GM12873 (cell line): ENCODE measurements around the gene TAF11L12.
A peak's percentile ranks its signal among the peaks of the same experiment; 100 is the strongest.
"Not testable (repeated sequence)": the region's sequence is repeated elsewhere in the genome, so short reads cannot be mapped to it uniquely, and the experiment has no call there.

Experiments used
- TF ChIP-seq, protein P1 (sequence below): IDR thresholded peaks from 2 replicates; pipeline ENCODE4 v1.5.1; 2012; ENCODE audit warnings: low read depth, mild to moderate bottlenecking, moderate library complexity, low read length, control low read depth; ENCODE audit not compliant: insufficient read depth; ENCODE audit errors: missing control alignments

The TAF11L12 gene

DNA sequence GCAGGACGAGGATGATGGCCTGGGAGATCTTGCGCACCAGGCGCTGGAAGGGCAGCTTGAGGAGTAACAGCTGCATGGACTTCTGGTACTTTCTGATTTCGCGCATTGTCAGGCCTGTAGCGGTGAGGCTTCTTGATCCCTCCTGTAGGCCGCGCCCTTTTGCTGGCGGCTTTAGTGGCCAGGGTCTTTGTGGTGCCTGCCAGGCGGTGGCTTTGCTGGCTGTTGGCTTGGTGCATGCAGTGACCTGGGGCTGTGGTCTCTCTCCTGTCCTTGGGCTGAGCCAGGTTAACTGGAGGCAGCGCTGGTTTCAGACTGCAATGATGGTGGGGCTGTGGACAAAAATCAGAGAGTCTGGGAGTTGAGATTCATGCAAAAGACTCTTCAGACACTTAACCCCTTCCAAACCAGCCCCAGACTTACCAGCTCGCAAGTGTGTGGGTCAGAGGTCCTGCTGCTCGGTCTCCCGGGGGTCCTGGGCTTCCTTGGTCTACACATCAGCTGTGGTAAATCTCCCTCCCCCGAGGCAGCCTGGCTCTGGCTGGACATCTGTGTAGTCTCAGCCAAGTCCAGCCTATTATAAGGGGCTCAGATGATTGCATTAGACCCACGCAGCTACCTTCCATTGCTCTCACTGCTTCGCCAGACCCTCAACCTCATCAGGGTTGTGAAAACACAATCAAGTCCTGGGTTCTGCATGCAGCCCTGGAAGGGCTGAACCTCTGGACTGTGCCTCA is 4.8 kb downstream of the TAF11L12 start:
- TF ChIP-seq, protein P1, sequence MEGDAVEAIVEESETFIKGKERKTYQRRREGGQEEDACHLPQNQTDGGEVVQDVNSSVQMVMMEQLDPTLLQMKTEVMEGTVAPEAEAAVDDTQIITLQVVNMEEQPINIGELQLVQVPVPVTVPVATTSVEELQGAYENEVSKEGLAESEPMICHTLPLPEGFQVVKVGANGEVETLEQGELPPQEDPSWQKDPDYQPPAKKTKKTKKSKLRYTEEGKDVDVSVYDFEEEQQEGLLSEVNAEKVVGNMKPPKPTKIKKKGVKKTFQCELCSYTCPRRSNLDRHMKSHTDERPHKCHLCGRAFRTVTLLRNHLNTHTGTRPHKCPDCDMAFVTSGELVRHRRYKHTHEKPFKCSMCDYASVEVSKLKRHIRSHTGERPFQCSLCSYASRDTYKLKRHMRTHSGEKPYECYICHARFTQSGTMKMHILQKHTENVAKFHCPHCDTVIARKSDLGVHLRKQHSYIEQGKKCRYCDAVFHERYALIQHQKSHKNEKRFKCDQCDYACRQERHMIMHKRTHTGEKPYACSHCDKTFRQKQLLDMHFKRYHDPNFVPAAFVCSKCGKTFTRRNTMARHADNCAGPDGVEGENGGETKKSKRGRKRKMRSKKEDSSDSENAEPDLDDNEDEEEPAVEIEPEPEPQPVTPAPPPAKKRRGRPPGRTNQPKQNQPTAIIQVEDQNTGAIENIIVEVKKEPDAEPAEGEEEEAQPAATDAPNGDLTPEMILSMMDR = no peak

DNA sequence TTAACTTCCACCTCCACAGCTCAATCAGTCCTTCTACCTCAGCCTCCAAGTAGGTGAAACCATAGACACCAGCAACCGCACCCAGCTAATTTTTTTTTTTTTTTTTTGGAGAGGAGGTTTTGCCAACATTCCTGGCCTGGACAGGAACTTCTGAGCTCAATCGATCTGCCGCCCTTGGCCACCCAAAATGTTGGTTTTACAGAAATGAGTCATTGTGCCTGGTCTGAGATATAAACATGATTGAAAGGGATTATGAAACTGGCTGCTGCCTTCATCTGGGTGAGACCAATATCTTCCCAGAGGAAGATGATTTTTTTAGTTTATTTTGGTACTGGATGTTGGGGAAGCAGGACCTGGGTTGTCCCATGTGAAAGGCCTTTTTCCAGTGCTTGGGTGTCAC is 9.2 kb downstream of the TAF11L12 start:
- TF ChIP-seq, protein P1 = no peak

DNA sequence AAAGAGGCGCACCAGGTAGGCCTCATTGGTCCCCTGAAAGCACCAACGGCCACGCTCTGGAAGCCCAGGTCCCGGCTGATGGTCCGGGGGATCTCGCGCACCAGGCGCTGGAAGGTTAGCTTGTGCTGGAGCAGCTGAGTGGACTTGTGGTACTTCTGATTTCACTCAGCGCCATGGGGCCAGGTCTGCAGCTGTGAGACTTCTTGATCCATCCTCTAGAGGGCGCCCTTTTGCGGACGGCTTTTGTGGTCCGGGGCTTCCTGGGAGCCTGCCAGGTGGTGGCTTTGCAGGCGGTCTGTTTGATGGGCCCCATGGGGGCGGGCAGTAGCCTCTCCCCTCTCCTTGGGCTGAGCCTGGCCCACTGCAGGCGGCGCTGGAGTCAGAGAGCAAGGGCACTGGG is 10.4 kb downstream of the TAF11L12 start:
- TF ChIP-seq, protein P1 = peak; percentile 11

DNA sequence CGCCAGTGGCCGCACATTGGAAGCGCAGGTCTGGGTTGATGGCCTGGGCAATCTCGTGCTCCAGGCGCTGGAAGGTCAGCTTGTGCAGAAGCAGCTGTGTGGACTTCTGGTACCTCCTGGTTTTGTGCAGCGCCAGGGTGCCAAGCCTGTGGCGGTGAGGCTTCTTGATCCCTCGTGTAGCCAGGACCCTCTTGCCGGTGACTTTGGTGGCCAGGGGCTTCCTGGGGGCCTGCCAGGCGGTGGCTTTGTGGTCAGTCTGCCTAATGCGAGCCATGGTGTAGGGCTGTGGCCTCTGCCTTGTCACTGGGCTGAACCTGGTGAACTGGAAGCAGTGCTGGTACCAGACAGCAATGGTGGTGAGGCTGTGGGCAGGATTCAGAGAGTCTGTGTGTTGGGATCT is 15.5 kb downstream of the TAF11L12 start:
- TF ChIP-seq, protein P1 = no peak

DNA sequence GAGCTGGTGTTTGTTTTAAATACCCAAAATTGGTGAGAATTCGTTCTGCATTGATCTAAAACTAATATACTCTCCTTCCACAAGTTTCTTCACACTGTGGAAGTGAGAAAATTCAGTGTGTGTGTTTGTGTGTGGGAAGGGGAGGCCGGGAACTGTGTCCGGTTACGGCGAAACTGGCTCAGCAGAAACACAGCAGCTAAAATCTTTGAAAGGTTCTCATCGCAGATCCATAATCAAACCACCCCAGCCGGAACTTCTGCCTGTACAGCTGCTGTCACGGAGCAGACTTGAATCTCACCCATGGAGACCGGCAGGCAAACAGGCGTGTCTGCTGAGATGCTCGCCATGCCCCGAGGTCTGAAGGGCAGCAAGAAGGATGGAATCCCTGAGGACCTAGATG is 21.6 kb downstream of the TAF11L12 start, which contains the start of gene TAF11L13:
TSS of gene TAF11L13 (plus strand) at position 301 of the 400 bp plus-strand sequence.
- TF ChIP-seq, protein P1 = not testable (repeated sequence)

DNA sequence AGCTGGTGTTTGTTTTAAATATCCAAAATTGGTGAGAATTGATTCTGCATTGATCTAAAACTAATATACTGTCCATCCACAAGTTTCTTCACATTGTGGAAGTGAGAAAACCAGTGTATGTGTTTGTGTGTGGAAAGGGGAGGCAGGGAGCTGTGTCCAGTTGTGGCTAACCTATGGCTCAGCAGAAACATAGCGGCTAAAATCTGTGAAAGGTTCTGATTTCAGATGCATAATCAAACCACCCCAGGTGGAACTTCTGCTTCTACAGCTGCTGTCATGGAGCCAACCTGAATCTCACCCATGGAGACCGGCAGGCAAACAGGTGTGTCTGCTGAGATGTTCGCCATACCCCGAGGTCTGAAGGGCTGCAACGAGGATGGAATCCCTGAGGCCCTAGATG is 24.0 kb downstream of the TAF11L12 start, which contains the start of gene TAF11L14:
TSS of gene TAF11L14 (plus strand) at position 301 of the 400 bp plus-strand sequence.
- TF ChIP-seq, protein P1 = no peak

DNA sequence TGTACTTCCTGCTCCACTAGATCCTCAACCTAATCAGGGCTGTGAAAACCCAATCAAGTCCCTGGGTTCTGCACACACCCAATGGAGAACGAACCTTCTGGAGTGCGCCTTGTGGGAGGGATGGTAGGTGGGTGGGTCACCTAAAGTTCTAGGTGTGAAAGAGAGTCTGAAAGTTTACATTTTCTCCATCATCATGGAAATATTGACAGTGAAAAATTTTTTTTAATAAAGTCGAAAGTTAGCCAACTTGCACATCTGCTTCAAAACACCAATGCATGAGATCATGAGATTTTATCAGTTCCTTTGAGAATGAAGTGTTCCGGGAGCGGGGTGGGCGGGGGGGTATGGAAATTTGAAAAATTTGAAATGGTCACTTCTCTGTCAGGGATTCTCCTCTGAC is 45.7 kb downstream of the TAF11L12 start:
- TF ChIP-seq, protein P1 = no peak
